Stimulated activated CD4-positive, alpha-beta T cell treated with anti-CD3 and anti-CD28 coated beads, Interleukin-12 subunit alpha, Interleukin-12 subunit beta, amount 100 ng/mL, for 24 hours (primary cell): ENCODE measurements around the gene GPR6.

Experiments
- DNase-seq, 2 experiments: peaks; one replicate each; pipeline ENCODE4 v3.0.0-alpha.2; 2020; ENCODE audit warnings: low read depth in 2 of 2

The GPR6 gene, protein sequence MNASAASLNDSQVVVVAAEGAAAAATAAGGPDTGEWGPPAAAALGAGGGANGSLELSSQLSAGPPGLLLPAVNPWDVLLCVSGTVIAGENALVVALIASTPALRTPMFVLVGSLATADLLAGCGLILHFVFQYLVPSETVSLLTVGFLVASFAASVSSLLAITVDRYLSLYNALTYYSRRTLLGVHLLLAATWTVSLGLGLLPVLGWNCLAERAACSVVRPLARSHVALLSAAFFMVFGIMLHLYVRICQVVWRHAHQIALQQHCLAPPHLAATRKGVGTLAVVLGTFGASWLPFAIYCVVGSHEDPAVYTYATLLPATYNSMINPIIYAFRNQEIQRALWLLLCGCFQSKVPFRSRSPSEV

DNA sequence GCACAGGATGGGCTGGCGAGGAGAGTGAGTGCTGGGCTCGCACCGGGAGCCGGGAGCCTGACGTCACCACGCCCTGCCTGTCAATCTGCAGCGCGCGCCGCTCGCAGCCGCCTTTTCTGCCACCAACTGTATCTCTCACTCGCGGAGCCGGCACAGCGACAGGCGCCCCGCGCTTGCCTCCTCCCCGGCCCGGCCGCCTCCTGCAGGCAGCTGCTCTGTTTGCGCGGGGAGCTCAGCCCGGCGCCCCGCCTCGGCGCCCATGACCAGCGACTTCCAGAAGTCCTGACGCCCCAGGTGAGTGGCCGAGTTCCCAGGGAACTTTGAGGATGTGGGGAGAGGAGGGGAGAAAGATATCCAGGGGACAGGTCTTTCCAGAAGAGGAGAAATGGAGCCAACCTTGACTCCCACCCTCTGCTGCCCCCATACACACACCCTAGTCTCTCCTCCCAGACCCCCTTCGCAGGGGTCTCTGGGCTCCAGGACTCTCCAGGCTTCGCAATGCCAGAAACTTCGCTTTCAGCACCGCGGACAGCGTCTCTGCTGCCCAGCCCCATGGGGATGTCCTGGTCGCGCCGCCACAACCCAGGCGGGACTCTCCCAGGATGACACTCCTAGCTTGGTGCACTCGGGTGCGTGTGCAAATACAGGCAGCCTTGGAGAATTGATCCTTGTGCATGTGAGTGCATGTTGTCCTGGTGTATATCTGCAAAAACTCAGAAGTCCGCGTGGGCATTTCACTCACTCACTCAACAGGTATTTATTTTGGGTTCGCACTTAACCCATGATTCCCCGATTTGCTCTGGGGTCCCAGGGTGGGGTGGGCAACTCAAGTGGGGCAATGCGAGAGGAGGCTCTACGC lies at the start of gene GPR6:
Gene GPR6 (plus strand): TSS at position 138 of the 859 bp plus-strand sequence. CDS start 802 bp downstream, outside the sequence.
- peak in 1 of 2 experiments; percentile 29 for DNase-seq

DNA sequence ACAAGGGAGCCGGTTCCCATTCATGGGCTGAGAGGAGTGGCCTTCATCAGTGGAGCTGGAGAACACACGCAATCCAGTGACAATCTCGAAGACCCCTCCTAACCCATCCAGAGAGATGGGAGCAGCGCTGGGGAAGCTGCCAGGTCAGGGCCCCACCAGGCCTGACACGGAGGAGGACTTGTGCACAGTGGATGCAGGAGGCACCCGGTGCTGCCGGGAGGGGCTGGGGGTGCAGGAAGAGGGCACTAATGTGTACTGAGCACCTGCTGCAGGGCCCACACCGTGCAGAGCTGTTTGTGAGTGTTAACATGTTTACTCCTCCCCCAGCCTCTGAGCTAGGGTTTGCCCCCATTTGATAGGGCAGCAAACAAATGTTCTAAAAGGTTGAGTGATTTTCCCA lies 43.8 kb upstream of the GPR6 start:
- no peak for DNase-seq

DNA sequence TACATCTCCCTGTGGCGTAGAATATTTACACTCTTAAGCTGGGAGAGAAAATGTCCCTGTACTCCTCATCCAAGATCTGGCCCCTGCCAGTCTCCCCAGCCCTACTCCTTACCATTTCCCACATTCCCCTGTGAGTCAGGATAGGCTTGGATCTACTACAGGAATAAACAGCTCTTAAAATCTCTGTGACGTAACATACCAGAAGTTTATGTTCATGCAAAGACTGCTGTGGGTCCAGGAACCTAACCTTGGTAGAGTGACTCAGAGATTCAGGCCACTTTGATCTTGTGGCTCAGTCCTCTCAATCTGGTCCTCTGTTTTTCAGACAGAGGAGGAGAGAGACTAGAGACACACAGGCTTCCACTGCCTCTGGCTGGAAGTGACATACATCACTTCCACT lies 38.5 kb upstream of the GPR6 start:
- no peak for DNase-seq

DNA sequence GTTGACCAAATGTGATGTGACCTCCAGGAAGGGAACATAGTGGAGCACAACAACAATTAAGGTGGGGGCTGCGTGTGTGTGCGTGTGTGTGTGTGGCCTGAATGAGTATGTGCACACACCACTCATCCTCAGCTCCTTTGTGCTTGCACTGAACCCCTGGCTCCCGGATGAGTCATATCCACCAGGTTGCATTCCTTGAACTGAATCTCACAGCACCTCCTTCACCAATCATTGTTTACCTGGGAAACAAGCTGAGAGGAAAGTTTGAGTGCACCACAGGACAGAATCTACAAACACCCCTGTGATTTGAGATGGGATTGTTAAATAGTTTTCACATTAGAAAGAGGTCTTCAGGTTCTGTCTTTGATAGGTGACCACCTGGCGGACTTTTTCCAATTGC lies 33.7 kb upstream of the GPR6 start:
- no peak for DNase-seq

DNA sequence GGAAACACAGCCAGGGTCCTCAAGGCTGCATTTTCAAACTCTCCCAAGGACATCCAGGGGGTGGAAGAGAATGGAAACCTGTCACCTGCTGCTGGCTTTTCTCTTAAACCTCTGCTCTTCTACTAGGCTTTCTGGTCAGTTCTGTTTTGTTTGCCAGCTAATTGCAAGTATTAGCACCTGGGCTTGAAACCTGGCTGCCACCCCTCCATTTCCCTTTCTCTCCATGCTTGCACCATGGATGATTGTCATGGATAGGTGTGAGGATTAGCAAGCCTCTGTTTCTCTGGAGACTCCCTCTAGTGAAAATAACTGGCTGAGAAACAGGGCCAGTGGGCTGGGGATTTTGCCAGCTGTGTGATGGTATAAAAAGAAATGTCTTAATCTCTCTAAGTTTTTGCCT lies 33.0 kb upstream of the GPR6 start:
- no peak for DNase-seq

DNA sequence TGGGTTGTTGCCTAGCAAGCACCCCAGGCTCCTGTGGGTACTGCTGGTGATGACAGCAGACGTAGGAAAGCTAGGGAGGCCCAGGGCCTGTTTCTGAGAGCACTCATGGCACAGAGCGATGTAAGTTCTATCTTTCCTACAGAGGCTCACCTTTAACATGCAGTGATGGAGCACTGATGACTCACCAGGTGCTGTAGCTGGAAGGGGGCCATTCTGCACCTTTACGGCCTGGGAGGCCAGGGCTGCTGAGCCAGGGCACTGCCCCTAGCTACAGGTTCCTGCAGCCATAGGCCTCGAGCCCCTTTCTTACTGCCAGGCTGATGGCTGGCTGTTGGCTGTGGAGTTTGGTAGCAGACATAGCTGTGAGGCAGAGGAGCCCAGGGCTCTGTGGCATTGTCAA lies 31.1 kb upstream of the GPR6 start:
- no peak for DNase-seq

DNA sequence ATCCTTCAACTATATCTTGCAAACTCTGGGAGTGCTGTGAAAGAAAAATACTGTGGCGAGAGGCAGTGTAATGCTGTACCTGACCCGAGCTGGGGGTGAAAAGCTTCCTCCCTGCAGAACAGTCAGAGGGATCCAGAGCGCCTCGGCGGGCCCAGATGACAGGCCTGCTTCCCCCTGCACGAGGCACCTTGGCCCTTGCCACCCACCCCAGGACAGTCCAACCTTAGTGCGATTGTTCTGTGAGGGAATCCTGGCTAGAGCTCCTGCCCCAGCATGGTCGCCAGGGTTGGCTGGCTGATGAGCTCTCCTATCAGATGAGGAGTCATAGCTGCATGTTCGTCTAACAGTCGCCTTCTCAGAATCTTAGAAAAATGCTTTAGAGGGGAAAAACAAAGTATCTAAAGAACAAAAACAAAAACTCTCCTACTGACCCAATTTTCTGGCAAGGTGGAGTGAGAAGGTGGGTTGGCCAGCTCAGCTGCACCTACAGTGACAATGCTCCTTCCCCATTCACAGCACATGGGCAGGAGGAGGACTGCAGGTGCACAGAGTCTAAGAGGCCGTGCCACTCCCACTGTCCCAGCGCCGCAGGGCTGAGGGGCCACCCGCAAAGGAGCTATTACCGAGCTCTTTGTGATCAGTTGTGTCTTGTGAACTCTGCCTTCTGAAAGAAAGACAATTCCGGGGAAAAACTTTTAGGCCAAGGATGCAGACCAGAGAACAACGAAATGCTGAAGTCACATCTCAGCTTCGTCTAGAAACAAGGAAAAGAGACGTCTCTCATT lies 28.6 kb upstream of the GPR6 start:
- no peak for DNase-seq

DNA sequence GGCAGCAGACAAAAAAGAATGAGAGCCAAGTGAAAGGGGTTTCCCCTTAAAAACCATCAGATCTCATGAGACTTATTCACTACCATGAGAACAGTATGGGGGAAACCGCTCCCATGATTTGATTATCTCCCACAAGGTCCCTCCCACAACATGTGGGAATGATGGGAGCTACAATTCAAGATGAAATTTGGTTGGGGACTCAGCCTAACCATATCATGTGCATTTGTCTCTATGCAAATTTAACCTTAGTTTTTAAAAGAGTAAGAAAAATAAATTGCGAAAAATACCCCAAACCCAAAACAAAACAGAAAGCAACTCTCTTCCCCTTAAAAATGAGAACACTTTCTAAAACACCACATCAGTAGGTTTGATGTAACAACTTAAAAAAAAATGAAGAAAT lies 22.6 kb upstream of the GPR6 start:
- no peak for DNase-seq

DNA sequence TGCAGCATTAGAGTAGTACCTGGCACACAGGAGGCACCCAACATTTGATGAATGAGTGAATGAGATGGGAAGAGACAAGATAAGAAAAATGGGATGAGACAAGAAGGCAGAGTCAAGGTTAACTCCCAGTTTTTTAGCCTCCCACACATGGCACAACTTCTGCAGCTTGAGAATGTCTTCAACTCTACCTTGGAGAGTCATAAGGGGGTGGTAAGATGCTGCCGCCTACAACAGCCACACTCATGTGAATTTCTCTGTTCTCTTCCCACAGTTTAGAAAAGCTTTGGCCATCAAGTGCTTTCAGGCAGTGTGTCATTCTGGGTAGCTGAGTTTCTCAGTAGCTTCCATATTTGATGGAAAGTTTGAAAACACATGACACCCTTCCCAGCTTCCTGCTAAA lies 19.5 kb upstream of the GPR6 start:
- DNase-seq, result no peak

DNA sequence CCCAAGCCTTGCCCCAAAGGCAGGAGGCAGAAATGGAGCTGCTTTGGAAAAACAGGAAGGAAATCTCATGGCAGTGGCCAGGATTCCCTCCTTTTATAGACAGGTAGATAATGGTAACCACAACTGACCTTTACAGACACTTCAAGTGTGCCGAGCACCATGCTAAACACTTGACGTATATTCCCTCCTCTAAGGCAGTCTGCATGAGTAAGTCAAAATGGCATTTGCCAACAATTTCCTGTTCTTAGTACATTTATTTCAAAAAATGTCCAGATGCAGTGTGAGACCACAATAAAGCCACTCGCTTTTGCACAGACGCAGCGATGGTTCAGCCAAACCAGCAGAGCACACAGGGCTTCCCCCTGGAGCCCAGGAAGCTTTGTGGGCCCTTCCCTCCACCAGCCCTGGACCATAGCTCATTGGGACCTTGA lies 16.5 kb upstream of the GPR6 start:
- no peak for DNase-seq

DNA sequence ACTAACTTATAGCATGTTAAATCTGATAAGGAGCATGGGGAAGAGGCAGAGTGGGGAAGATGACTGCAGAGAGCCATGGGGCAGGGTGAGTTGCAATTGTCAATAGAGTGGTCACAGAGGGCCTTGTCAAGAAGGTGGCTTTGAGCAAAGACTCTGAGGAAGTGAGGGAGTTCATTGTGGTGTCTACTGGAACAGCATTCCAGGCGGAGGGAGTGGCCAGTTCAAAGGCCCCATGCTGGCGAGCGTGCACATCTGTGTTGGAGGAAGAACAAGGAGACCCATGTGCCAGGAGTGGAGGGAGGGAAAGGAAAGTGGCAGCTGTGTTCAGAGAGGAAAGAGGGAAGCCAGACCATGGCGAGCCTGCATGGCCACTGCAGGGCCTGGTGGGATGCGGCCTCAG lies 15.8 kb upstream of the GPR6 start:
- DNase-seq, result no peak

DNA sequence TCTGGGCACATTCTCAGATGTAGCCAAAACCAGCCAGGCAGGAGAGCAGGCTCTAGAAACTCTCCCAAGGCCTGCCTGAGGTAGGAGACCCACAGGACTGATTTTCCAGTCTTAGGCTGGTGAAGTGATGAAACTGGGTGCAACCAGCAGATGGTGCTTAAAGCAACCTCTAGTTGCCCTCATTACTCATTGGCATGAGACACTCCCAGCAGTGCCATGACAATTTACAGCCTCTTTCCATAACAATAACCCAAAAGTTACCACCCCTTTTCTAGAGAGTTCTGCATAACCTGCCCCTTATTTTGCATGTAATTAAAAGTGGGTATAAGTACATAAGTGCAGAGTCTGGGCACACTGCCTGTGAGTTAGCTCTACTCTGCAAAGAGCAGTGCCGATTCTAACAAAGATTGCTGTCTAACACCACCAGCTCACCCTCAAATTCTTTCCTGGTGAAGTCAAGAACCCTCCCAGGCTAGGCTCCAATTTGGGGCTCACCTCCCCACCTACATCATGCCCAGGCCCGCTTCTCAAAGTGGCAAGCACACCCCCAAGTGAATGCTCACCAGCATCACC lies 14.4 kb upstream of the GPR6 start:
- no peak for DNase-seq

DNA sequence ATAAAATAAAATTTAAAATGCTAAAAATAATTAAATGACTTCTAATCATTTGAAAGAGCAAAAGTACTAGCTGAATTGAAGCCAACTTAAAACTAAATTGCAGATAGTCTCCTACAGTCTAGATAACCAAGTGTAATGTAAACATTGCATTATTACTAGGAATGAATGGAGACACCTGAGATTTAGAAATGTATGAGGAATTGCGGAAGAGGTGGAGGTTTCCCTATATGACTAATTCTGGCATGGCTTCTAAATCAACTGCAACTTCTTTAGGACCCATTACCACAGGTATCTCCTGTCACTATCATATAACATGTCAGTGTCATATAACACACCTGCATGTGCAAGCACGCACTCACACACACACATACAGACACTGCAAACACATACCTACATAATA lies 13.2 kb upstream of the GPR6 start:
- no peak for DNase-seq

DNA sequence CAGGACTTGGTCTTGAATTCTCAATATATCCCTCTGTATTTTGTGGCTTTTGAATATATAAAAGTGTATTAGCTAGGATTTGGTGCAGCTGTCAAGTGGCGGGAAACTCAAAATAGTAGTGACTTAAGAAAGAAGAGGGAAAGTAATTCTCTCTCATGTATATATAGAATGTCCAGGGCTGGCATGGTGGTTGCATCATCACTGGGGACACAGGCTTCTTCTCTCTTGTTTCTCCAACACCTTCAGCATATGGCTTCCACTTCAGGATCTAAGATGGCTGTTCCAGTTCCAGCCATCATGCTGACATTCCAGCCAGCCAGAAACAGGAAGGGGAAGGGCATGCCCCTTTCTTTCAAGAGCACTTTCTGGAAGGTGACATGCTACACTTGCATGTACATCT lies 11.8 kb upstream of the GPR6 start:
- no peak for DNase-seq

DNA sequence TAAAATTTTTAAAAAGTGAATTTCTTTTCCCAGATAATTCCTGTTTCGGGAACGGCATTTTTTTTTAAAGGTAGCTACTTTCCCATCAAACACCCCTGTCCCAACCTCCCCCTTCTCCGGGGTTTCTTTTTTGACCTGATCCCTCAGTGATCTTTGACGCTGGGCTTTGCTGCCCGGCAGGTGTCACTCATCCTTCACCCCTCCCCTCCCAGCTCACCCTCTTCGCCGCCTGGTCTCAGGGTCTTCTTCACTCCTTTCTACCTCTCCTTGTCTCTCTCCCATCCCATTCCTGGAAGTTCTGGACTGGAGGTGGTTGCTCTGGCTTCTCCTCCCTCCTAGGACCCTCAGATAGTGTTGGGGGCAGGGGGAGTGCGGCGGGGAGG lies 329 bp upstream of the GPR6 start:
- no peak for DNase-seq

DNA sequence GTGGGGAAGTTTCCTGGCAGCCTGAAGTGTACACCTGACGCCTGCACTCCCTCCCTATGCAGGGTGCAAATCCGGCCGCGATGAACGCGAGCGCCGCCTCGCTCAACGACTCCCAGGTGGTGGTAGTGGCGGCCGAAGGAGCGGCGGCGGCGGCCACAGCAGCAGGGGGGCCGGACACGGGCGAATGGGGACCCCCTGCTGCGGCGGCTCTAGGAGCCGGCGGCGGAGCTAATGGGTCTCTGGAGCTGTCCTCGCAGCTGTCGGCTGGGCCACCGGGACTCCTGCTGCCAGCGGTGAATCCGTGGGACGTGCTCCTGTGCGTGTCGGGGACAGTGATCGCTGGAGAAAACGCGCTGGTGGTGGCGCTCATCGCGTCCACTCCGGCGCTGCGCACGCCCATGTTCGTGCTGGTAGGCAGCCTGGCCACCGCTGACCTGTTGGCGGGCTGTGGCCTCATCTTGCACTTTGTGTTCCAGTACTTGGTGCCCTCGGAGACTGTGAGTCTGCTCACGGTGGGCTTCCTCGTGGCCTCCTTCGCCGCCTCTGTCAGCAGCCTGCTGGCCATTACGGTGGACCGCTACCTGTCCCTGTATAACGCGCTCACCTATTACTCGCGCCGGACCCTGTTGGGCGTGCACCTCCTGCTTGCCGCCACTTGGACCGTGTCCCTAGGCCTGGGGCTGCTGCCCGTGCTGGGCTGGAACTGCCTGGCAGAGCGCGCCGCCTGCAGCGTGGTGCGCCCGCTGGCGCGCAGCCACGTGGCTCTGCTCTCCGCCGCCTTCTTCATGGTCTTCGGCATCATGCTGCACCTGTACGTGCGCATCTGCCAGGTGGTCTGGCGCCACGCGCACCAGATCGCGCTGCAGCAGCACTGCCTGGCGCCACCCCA lies 1.2 kb downstream of the GPR6 start:
- DNase-seq, result no peak

DNA sequence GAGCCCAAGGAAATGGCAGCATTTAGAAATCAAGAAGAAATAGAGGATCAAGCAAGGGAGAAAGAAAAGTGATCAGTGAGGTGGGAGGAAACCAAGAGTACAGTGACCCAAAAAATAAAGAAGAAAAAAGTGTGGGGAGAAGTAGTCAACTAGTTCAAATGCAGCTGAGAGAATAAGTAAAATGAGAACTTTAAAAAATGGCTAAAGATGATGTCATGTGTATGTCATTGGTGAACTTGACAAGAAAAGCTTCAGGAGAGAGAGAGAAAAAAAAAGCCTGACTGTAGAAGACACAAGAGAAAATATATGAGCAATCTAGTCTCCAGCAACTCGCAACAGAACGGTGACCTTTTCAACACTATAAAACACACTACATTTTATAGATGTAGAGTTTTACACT lies 6.3 kb downstream of the GPR6 start:
- no peak for DNase-seq

DNA sequence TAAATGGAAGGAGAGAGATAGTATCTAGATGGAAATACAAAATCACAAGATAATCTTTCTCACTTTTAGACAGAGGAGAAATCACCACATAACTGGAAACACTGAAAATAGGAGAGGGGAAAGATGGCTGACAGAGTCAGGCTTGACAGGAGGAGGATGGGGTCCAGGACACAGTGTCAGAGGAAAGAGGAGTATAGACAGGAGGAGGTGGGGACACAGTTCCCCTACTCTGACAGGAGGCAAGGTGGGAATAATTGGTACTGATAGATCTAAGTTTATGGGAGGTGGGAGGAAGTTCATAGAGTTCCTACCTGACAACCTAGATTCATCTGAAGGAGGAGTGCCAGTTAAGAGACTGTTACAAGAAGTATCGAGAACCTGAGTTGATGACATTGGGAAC lies 9.1 kb downstream of the GPR6 start:
- DNase-seq, result no peak

DNA sequence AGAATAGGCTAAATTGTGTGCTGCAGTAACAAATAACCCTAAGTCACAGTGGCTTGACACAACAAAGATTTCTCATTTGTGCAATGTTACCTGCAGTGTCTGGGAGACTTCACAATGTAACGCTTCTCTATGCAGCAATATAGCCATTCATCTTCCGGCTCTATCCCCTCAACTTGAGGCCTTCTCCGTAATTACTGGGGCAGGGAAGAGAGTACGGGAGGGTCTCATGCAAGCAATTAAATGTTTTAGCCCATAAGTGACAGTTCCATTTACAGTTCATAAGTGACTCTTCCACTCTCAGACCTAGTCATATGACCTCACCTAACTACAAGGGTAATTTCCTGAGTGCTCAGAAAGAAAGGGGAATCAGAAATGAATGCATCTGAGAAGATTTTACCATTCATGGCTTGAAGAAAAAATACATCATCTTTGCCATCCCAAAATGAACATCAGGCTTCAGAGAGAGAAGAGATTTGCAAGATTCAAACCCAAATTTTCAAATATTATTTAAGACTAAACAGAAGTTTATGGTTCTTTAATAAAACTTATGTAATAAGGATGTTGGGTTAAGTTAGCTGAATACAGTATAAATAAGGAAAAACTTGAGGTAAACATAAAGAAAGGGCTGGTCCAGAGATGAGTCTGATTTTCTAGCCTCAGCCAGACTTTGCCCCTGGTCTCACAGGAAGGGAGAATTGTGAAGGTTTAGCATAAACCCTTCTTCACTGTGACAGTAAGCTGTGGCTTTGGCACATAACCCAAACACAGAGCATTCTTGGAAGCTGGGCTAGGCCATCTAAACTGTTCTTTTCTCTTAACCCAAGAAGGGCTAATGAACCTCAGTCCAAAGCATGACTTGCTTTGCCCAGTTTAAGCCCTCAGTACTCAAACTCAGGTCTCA lies 13.3 kb downstream of the GPR6 start:
- no peak for DNase-seq
